Esophagus (tissue), 2 donors: Measurements from ENCODE around the gene LPGAT1. TPM values are rescaled to one million over a fixed set of nuclear protein-coding genes. Genes with fewer than 3 reads are reported as not detected.

Experiments used
- H3K27ac ChIP-seq, 2 donors: one replicate each; pipeline ENCODE4 v1.5.1; 2013; ENCODE audit warnings: low read depth in 2 of 2, mild to moderate bottlenecking in 2 of 2, inconsistent platforms in 1 of 2, low read length in 1 of 2, moderate library complexity in 1 of 2
- H3K27me3 ChIP-seq, 2 donors: one replicate each; pipeline ENCODE4 v1.6.1; 2013; ENCODE audit warnings: low read length in 2 of 2, control low read depth in 1 of 2, mild to moderate bottlenecking in 1 of 2; ENCODE audit not compliant: insufficient read depth in 2 of 2, control insufficient read depth in 1 of 2
- H3K36me3 ChIP-seq, 2 donors: one replicate each; pipeline ENCODE4 v1.6.1; 2013; ENCODE audit warnings: low read length in 1 of 2; ENCODE audit not compliant: control insufficient read depth in 2 of 2, insufficient read depth in 2 of 2
- H3K4me1 ChIP-seq, 2 donors: one replicate each; pipeline ENCODE4 v1.6.1; 2013; ENCODE audit warnings: low read length in 1 of 2; ENCODE audit not compliant: control insufficient read depth in 2 of 2, insufficient read depth in 2 of 2
- H3K4me3 ChIP-seq, 2 donors: one replicate each; pipeline ENCODE4 v1.5.1; 2013; ENCODE audit warnings: low read length in 2 of 2, mild to moderate bottlenecking in 2 of 2, low read depth in 1 of 2, moderate library complexity in 1 of 2
- H3K9me3 ChIP-seq, 2 donors: one replicate each; pipeline ENCODE4 v1.6.1; 2013; ENCODE audit warnings: mild to moderate bottlenecking in 2 of 2, low read depth in 1 of 2, low read length in 1 of 2, moderate library complexity in 1 of 2; ENCODE audit not compliant: control insufficient read depth in 2 of 2, insufficient read depth in 1 of 2
- WGBS, 2 donors: extraction: QIAGEN DNeasy Blood & Tissue Kit; methylation state at CpG; one replicate each; pipeline ENCODE4 v1.1.7; 2013; 5-methylcytosine and 5-hydroxymethylcytosine counted together
- polyA plus RNA-seq, 2 donors: library from polyadenylated mRNA; stranded (reverse); fragments of 200-250 nt; gene quantifications; one replicate each; pipeline ENCODE4 v1.2.3, GENCODE V29; 2013
- donor health status: healthy with polysubstance abuse.
- donor health status: Bipolar disorder and iron deficiency.

The LPGAT1 gene
- polyA plus RNA-seq, 2 donors: 3.1 to 3.7 TPM

GRCh38 chr1:211783266-211783665 is 47.3 kb downstream of the LPGAT1 start:
- Histone ChIP-seq H3K9me3 (no peaks in the 10 kb centered on the region), H3K27ac (no peak overlapping the region), H3K36me3 (no peaks in the 10 kb centered on the region), H3K4me1 (no peaks in the 10 kb centered on the region), H3K4me3 (no peak overlapping the region), H3K27me3 (no peaks in the 10 kb centered on the region)
- 70 to 82% methylated on average over 4 of the region's 4 CpGs for WGBS, 2 donors

GRCh38 chr1:211781260-211781659 is 49.3 kb downstream of the LPGAT1 start:
- Histone ChIP-seq H3K9me3 (no peaks in the 10 kb centered on the region), H3K27me3 (no peaks in the 10 kb centered on the region), H3K27ac (no peak overlapping the region), H3K36me3 (no peaks in the 10 kb centered on the region), H3K4me1 (no peaks in the 10 kb centered on the region), H3K4me3 (no peak overlapping the region)
- 22 to 29% methylated on average over 2 of the region's 2 CpGs for whole genome bisulfite sequencing, 2 donors

- Histone ChIP-seq H3K4me1 (no peaks in the 10 kb centered on the region), H3K27ac (no peak overlapping the region), H3K36me3 (no peaks in the 10 kb centered on the region), H3K9me3 (no peaks in the 10 kb centered on the region), H3K4me3 (no peak overlapping the region), H3K27me3 (no peaks in the 10 kb centered on the region)
- WGBS, 2 donors: 86 to 87% methylated on average over 4 of the region's 4 CpGs
Measured at GRCh38 chr1:211775170-211775569, 55.4 kb downstream of the LPGAT1 start.

- H3K27me3 ChIP-seq: no peaks in the 10 kb centered on the region
- no peak overlapping the region for H3K27ac ChIP-seq
- no peak overlapping the region for H3K4me3 ChIP-seq
- H3K36me3 ChIP-seq: peaks cover 2 to 6% of the 10 kb centered on the region in 2 donors
- H3K9me3 ChIP-seq: no peaks in the 10 kb centered on the region
- WGBS, 2 donors: 97 to 98% methylated on average over 1 of the region's 1 CpG
- H3K4me1 ChIP-seq: no peaks in the 10 kb centered on the region
Measured at GRCh38 chr1:211764701-211765100, 65.9 kb downstream of the LPGAT1 start.

- Histone ChIP-seq H3K4me1 (no peaks in the 10 kb centered on the region), H3K9me3 (no peaks in the 10 kb centered on the region), H3K36me3 (peaks cover 0 to 2% of the 10 kb centered on the region in 2 donors), H3K27ac (no peak overlapping the region), H3K27me3 (no peaks in the 10 kb centered on the region), H3K4me3 (no peak overlapping the region)
- WGBS, 2 donors: 93 to 95% methylated on average over 3 of the region's 3 CpGs
Measured at GRCh38 chr1:211762206-211762605, 68.4 kb downstream of the LPGAT1 start.

- Histone ChIP-seq H3K27ac (no peak overlapping the region), H3K4me3 (no peak overlapping the region), H3K4me1 (no peaks in the 10 kb centered on the region), H3K36me3 (peaks cover 0 to 2% of the 10 kb centered on the region in 2 donors), H3K27me3 (no peaks in the 10 kb centered on the region), H3K9me3 (no peaks in the 10 kb centered on the region)
Measured at GRCh38 chr1:211761400-211761799, 69.2 kb downstream of the LPGAT1 start.

GRCh38 chr1:211756471-211757020 is 74.0 kb downstream of the LPGAT1 start:
- H3K27me3 ChIP-seq: no peaks in the 10 kb centered on the region
- H3K27ac ChIP-seq: no peak overlapping the region
- 96 to 97% methylated on average over 7 of the region's 7 CpGs for WGBS, 2 donors
- H3K4me1 ChIP-seq: no peaks in the 10 kb centered on the region
- H3K9me3 ChIP-seq: no peaks in the 10 kb centered on the region
- H3K4me3 ChIP-seq: no peak overlapping the region
- no peaks in the 10 kb centered on the region for H3K36me3 ChIP-seq

GRCh38 chr1:211753649-211754251 is 76.8 kb downstream of the LPGAT1 start:
- Histone ChIP-seq H3K4me1 (no peaks in the 10 kb centered on the region), H3K4me3 (no peak overlapping the region), H3K36me3 (no peaks in the 10 kb centered on the region), H3K27ac (no peak overlapping the region), H3K27me3 (no peaks in the 10 kb centered on the region), H3K9me3 (no peaks in the 10 kb centered on the region)
- 92 to 96% methylated on average over 4 of the region's 4 CpGs for whole genome bisulfite sequencing, 2 donors

- 49 to 53% methylated on average over 2 of the region's 2 CpGs for WGBS, 2 donors
Measured at GRCh38 chr1:211752951-211753486, 77.5 kb downstream of the LPGAT1 start.

GRCh38 chr1:211752317-211752716 is 78.2 kb downstream of the LPGAT1 start:
- Histone ChIP-seq H3K4me1 (no peaks in the 10 kb centered on the region), H3K27ac (no peak overlapping the region), H3K27me3 (no peaks in the 10 kb centered on the region), H3K9me3 (peaks cover 0 to 2% of the 10 kb centered on the region in 2 donors), H3K4me3 (no peak overlapping the region), H3K36me3 (no peaks in the 10 kb centered on the region)
- 77 to 93% methylated on average over 4 of the region's 4 CpGs for WGBS, 2 donors

More at GRCh38 chr1:211752951-211753486, 77.5 kb downstream of the LPGAT1 start:
- Histone ChIP-seq H3K27ac (no peak overlapping the region), H3K4me3 (no peak overlapping the region), H3K9me3 (no peaks in the 10 kb centered on the region), H3K36me3 (no peaks in the 10 kb centered on the region), H3K4me1 (no peaks in the 10 kb centered on the region), H3K27me3 (no peaks in the 10 kb centered on the region)
